ENCODE results near the gene FXYD1.

The FXYD1 gene

GRCh38 chr19:35154525-35155406, 16.1 kb downstream of the FXYD1 start, which contains the start of gene FXYD5:
TSS of gene FXYD5 (plus strand) at chr19:35154735. CDS start at chr19:35155551, 816 bp downstream.
- H3K23ac ChIP-seq (ENCODE audit: low read depth, low read length, poor library complexity), result peak within 1 kb of the TSS; percentile 77
- no peak within 1 kb of the TSS for H4K8ac ChIP-seq (ENCODE audit: low read depth, low read length)
- no peak for DNase-seq (ENCODE audit: low spot score)
- peak within 1 kb of the TSS; percentile 62 for H2BK5ac ChIP-seq (ENCODE audit: low read length)
- H2AK5ac ChIP-seq (ENCODE audit: low read depth, low read length), result peak within 1 kb of the TSS; percentile 89
- H4K91ac ChIP-seq (ENCODE audit: low read depth, low read length, poor library complexity), result no peak within 1 kb of the TSS
- peak within 1 kb of the TSS; percentile 94 for H3K14ac ChIP-seq (ENCODE audit: low read length)
- peaks cover 7 to 74% (median 31%) of the 10 kb centered on the region in 3 experiments for H3K27me3 ChIP-seq (ENCODE audit: control insufficient read depth in 3 of 3, insufficient read depth in 3 of 3, low read depth in 1 of 3, low read length in 3 of 3)
- no peaks in the 10 kb centered on the region for H3K9me3 ChIP-seq (replicated peaks in 1 of 2; ENCODE audit: control insufficient read depth in 2 of 2, insufficient read depth in 1 of 2, low read depth in 1 of 2, low read length in 2 of 2)
- H3K4me2 ChIP-seq (ENCODE audit: insufficient read depth, low read length, poor library complexity, severe bottlenecking), result peak within 1 kb of the TSS; percentile 86
- H2AFZ ChIP-seq (ENCODE audit: low read length), result peak within 1 kb of the TSS; percentile 86
- no peaks in the 10 kb centered on the region for H3K79me1 ChIP-seq (ENCODE audit: low read depth, low read length)
- peaks cover 2 to 13% of the 10 kb centered on the region in 2 donors for H3K4me1 ChIP-seq (ENCODE audit: control insufficient read depth in 2 of 2, insufficient read depth in 1 of 2, low read depth in 1 of 2, low read length in 2 of 2)
- peak within 1 kb of the TSS; percentile 97 for H2BK12ac ChIP-seq (ENCODE audit: low read length)
- peak within 1 kb of the TSS; percentile 19 to 85 for H3K4me3 ChIP-seq (ENCODE audit: low read length in 2 of 2)
- no CpG with 5 or more reads among the region's 49 CpGs for WGBS, 2 donors (ENCODE audit: extremely low coverage in 2 of 2, insufficient read length in 2 of 2, insufficient replicate concordance in 1 of 2)
- no peak within 1 kb of the TSS for H3K27ac ChIP-seq (replicated peaks; ENCODE audit: low read length)
- no peak within 1 kb of the TSS for H2BK120ac ChIP-seq (ENCODE audit: low read depth, low read length)
- peak within 1 kb of the TSS; percentile 91 for H3K9ac ChIP-seq (ENCODE audit: low read depth, low read length, poor library complexity)
- no peaks in the 10 kb centered on the region for H3K36me3 ChIP-seq (replicated peaks in 1 of 2; ENCODE audit: control insufficient read depth in 2 of 2, insufficient read depth in 2 of 2, low read length in 2 of 2)
- no peak within 1 kb of the TSS for H3K4ac ChIP-seq (ENCODE audit: low read length)
- H3K18ac ChIP-seq (ENCODE audit: low read length), result peak within 1 kb of the TSS; percentile 94
- H2BK15ac ChIP-seq (ENCODE audit: low read length), result peak within 1 kb of the TSS; percentile 84

- peak overlapping the region; percentile 33 for H3K9ac ChIP-seq (ENCODE audit: low read depth, low read length, poor library complexity)
- peak overlapping the region; percentile 86 for H2AFZ ChIP-seq (ENCODE audit: low read length)
- peak overlapping the region; percentile 77 for H3K23ac ChIP-seq (ENCODE audit: low read depth, low read length, poor library complexity)
- H4K8ac ChIP-seq (ENCODE audit: low read depth, low read length), result no peak overlapping the region
- no peak overlapping the region for H2BK120ac ChIP-seq (ENCODE audit: low read depth, low read length)
- peaks cover 7 to 72% (median 31%) of the 10 kb centered on the region in 3 experiments for H3K27me3 ChIP-seq (ENCODE audit: control insufficient read depth in 3 of 3, insufficient read depth in 3 of 3, low read depth in 1 of 3, low read length in 3 of 3)
- H2AK5ac ChIP-seq (ENCODE audit: low read depth, low read length), result peak overlapping the region; percentile 89
- H3K18ac ChIP-seq (ENCODE audit: low read length), result peak overlapping the region; percentile 94
- no peak for DNase-seq (ENCODE audit: low spot score)
- H3K27ac ChIP-seq (replicated peaks; ENCODE audit: low read length), result no peak overlapping the region
- no peak overlapping the region for H2BK12ac ChIP-seq (ENCODE audit: low read length)
- no peak overlapping the region for H4K91ac ChIP-seq (ENCODE audit: low read depth, low read length, poor library complexity)
- WGBS, 2 donors (ENCODE audit: extremely low coverage in 2 of 2, insufficient read length in 2 of 2, insufficient replicate concordance in 1 of 2), result no CpG with 5 or more reads among the region's 17 CpGs
- peak overlapping the region; percentile 86 for H3K4me2 ChIP-seq (ENCODE audit: insufficient read depth, low read length, poor library complexity, severe bottlenecking)
- no peaks in the 10 kb centered on the region for H3K79me1 ChIP-seq (ENCODE audit: low read depth, low read length)
- no peak overlapping the region for H3K4me3 ChIP-seq (ENCODE audit: low read length in 2 of 2)
- H3K36me3 ChIP-seq (replicated peaks in 1 of 2; ENCODE audit: control insufficient read depth in 2 of 2, insufficient read depth in 2 of 2, low read length in 2 of 2), result no peaks in the 10 kb centered on the region
- H2BK5ac ChIP-seq (ENCODE audit: low read length), result peak overlapping the region; percentile 62
- H3K9me3 ChIP-seq (replicated peaks in 1 of 2; ENCODE audit: control insufficient read depth in 2 of 2, insufficient read depth in 1 of 2, low read depth in 1 of 2, low read length in 2 of 2), result no peaks in the 10 kb centered on the region
- H3K4me1 ChIP-seq (ENCODE audit: control insufficient read depth in 2 of 2, insufficient read depth in 1 of 2, low read depth in 1 of 2, low read length in 2 of 2), result peaks cover 2 to 13% of the 10 kb centered on the region in 2 donors
- H2BK15ac ChIP-seq (ENCODE audit: low read length), result peak overlapping the region; percentile 84
- H3K4ac ChIP-seq (ENCODE audit: low read length), result no peak overlapping the region
- H3K14ac ChIP-seq (ENCODE audit: low read length), result no peak overlapping the region
Measured at GRCh38 chr19:35155441-35155840, 16.8 kb downstream of the FXYD1 start.

GRCh38 chr19:35155981-35156672, 17.5 kb downstream of the FXYD1 start:
- no peaks in the 10 kb centered on the region for H3K9me3 ChIP-seq (replicated peaks in 1 of 2; ENCODE audit: control insufficient read depth in 2 of 2, insufficient read depth in 1 of 2, low read depth in 1 of 2, low read length in 2 of 2)
- no peak overlapping the region for H3K27ac ChIP-seq (replicated peaks; ENCODE audit: low read length)
- WGBS, 2 donors (ENCODE audit: extremely low coverage in 2 of 2, insufficient read length in 2 of 2, insufficient replicate concordance in 1 of 2), result no CpG with 5 or more reads among the region's 6 CpGs
- H3K4ac ChIP-seq (ENCODE audit: low read length), result no peak overlapping the region
- H2BK12ac ChIP-seq (ENCODE audit: low read length), result no peak overlapping the region
- no peak overlapping the region for H4K91ac ChIP-seq (ENCODE audit: low read depth, low read length, poor library complexity)
- H4K8ac ChIP-seq (ENCODE audit: low read depth, low read length), result no peak overlapping the region
- H3K23ac ChIP-seq (ENCODE audit: low read depth, low read length, poor library complexity), result no peak overlapping the region
- no peak overlapping the region for H2BK15ac ChIP-seq (ENCODE audit: low read length)
- no peaks in the 10 kb centered on the region for H3K36me3 ChIP-seq (replicated peaks in 1 of 2; ENCODE audit: control insufficient read depth in 2 of 2, insufficient read depth in 2 of 2, low read length in 2 of 2)
- no peak overlapping the region for H3K4me3 ChIP-seq (ENCODE audit: low read length in 2 of 2)
- H3K27me3 ChIP-seq (ENCODE audit: control insufficient read depth in 3 of 3, insufficient read depth in 3 of 3, low read depth in 1 of 3, low read length in 3 of 3), result peaks cover 7 to 65% (median 31%) of the 10 kb centered on the region in 3 experiments
- H2AFZ ChIP-seq (ENCODE audit: low read length), result no peak overlapping the region
- DNase-seq (ENCODE audit: low spot score), result no peak
- no peaks in the 10 kb centered on the region for H3K79me1 ChIP-seq (ENCODE audit: low read depth, low read length)
- H3K9ac ChIP-seq (ENCODE audit: low read depth, low read length, poor library complexity), result no peak overlapping the region
- H3K4me2 ChIP-seq (ENCODE audit: insufficient read depth, low read length, poor library complexity, severe bottlenecking), result no peak overlapping the region
- H2AK5ac ChIP-seq (ENCODE audit: low read depth, low read length), result peak overlapping the region; percentile 89
- no peak overlapping the region for H2BK120ac ChIP-seq (ENCODE audit: low read depth, low read length)
- H3K14ac ChIP-seq (ENCODE audit: low read length), result no peak overlapping the region
- no peak overlapping the region for H3K18ac ChIP-seq (ENCODE audit: low read length)
- peaks cover 2 to 13% of the 10 kb centered on the region in 2 donors for H3K4me1 ChIP-seq (ENCODE audit: control insufficient read depth in 2 of 2, insufficient read depth in 1 of 2, low read depth in 1 of 2, low read length in 2 of 2)
- H2BK5ac ChIP-seq (ENCODE audit: low read length), result no peak overlapping the region

GRCh38 chr19:35156673-35157014, 18.0 kb downstream of the FXYD1 start:
- Histone ChIP-seq H3K27me3 (ENCODE audit: control insufficient read depth in 3 of 3, insufficient read depth in 3 of 3, low read depth in 1 of 3, low read length in 3 of 3) (peaks cover 7 to 60% (median 29%) of the 10 kb centered on the region in 3 experiments), H3K9ac (ENCODE audit: low read depth, low read length, poor library complexity) (no peak overlapping the region), H3K9me3 (replicated peaks in 1 of 2; ENCODE audit: control insufficient read depth in 2 of 2, insufficient read depth in 1 of 2, low read depth in 1 of 2, low read length in 2 of 2) (no peaks in the 10 kb centered on the region), H3K4ac (ENCODE audit: low read length) (no peak overlapping the region), H3K4me2 (ENCODE audit: insufficient read depth, low read length, poor library complexity, severe bottlenecking) (no peak overlapping the region), H4K8ac (ENCODE audit: low read depth, low read length) (no peak overlapping the region), H3K4me1 (ENCODE audit: control insufficient read depth in 2 of 2, insufficient read depth in 1 of 2, low read depth in 1 of 2, low read length in 2 of 2) (peaks cover 2 to 13% of the 10 kb centered on the region in 2 donors), H2BK120ac (ENCODE audit: low read depth, low read length) (no peak overlapping the region), H2AK5ac (ENCODE audit: low read depth, low read length) (no peak overlapping the region), H3K27ac (replicated peaks; ENCODE audit: low read length) (no peak overlapping the region), H3K79me1 (ENCODE audit: low read depth, low read length) (no peaks in the 10 kb centered on the region), H3K18ac (ENCODE audit: low read length) (no peak overlapping the region), H3K36me3 (replicated peaks in 1 of 2; ENCODE audit: control insufficient read depth in 2 of 2, insufficient read depth in 2 of 2, low read length in 2 of 2) (no peaks in the 10 kb centered on the region), H2BK5ac (ENCODE audit: low read length) (no peak overlapping the region), H2BK15ac (ENCODE audit: low read length) (no peak overlapping the region), H3K14ac (ENCODE audit: low read length) (no peak overlapping the region), H2BK12ac (ENCODE audit: low read length) (no peak overlapping the region), H2AFZ (ENCODE audit: low read length) (no peak overlapping the region), H3K4me3 (ENCODE audit: low read length in 2 of 2) (no peak overlapping the region), H4K91ac (ENCODE audit: low read depth, low read length, poor library complexity) (no peak overlapping the region), H3K23ac (ENCODE audit: low read depth, low read length, poor library complexity) (no peak overlapping the region)
- DNase-seq (ENCODE audit: low spot score), result no peak
- WGBS, 2 donors (ENCODE audit: extremely low coverage in 2 of 2, insufficient read length in 2 of 2, insufficient replicate concordance in 1 of 2), result no CpG with 5 or more reads among the region's 7 CpGs

Measured in neuronal stem cell (in vitro differentiated cells).